Measurements from ENCODE around the gene MYO1D. TPM values are rescaled to one million over a fixed set of nuclear protein-coding genes. Genes with fewer than 3 reads are reported as not detected.
"Not testable (repeated sequence)": the region's sequence is repeated elsewhere in the genome, so short reads cannot be mapped to it uniquely, and the experiment has no call there.

The MYO1D gene
- polyA plus RNA-seq, 1 donor: 66.8 TPM

- WGBS (ENCODE audit: insufficient coverage, low lambda C conversion rate): no CpG with 5 or more reads among the region's 82 CpGs
- H3K27me3 ChIP-seq (ENCODE audit: control insufficient read depth, insufficient read depth, low read length); H3K4me1 ChIP-seq (ENCODE audit: control insufficient read depth, insufficient read depth, low read length); H3K9me3 ChIP-seq (ENCODE audit: control insufficient read depth, low read depth, low read length); H3K36me3 ChIP-seq (ENCODE audit: control insufficient read depth, insufficient read depth, low read length): not testable (repeated sequence)
- Histone ChIP-seq H3K27ac (ENCODE audit: low read length) (peak overlapping the region; percentile 49), H3K4me3 (ENCODE audit: low read length) (peak overlapping the region; percentile 19)
- peak in 1 of 2 donors; percentile 49 for DNase-seq
Observed at GRCh38 chr17:32821987-32822934, 54.7 kb downstream of the MYO1D start.

- no peak for DNase-seq
- no peaks in the 10 kb centered on the region for H3K4me1 ChIP-seq (ENCODE audit: control insufficient read depth, insufficient read depth, low read length)
- no peaks in the 10 kb centered on the region for H3K9me3 ChIP-seq (ENCODE audit: control insufficient read depth, low read depth, low read length)
- 67% methylated on average over 1 of the region's 2 CpGs for WGBS (ENCODE audit: insufficient coverage, low lambda C conversion rate)
- H3K36me3 ChIP-seq (ENCODE audit: control insufficient read depth, insufficient read depth, low read length): no peaks in the 10 kb centered on the region
- no peak overlapping the region for H3K27ac ChIP-seq (ENCODE audit: low read length)
- H3K4me3 ChIP-seq (ENCODE audit: low read length): no peak overlapping the region
- no peaks in the 10 kb centered on the region for H3K27me3 ChIP-seq (ENCODE audit: control insufficient read depth, insufficient read depth, low read length)
Observed at GRCh38 chr17:32820440-32820839, 56.5 kb downstream of the MYO1D start.

- no peaks in the 10 kb centered on the region for H3K36me3 ChIP-seq (ENCODE audit: control insufficient read depth, insufficient read depth, low read length)
- H3K27ac ChIP-seq (ENCODE audit: low read length): no peak overlapping the region
- H3K9me3 ChIP-seq (ENCODE audit: control insufficient read depth, low read depth, low read length): no peaks in the 10 kb centered on the region
- no CpG with 5 or more reads among the region's 2 CpGs for WGBS (ENCODE audit: insufficient coverage, low lambda C conversion rate)
- no peaks in the 10 kb centered on the region for H3K27me3 ChIP-seq (ENCODE audit: control insufficient read depth, insufficient read depth, low read length)
- H3K4me3 ChIP-seq (ENCODE audit: low read length): no peak overlapping the region
- H3K4me1 ChIP-seq (ENCODE audit: control insufficient read depth, insufficient read depth, low read length): no peaks in the 10 kb centered on the region
- DNase-seq: no peak
Observed at GRCh38 chr17:32819787-32820186, 57.1 kb downstream of the MYO1D start.

- H3K27me3 ChIP-seq (ENCODE audit: control insufficient read depth, insufficient read depth, low read length): no peaks in the 10 kb centered on the region
- H3K9me3 ChIP-seq (ENCODE audit: control insufficient read depth, low read depth, low read length): no peaks in the 10 kb centered on the region
- WGBS (ENCODE audit: insufficient coverage, low lambda C conversion rate): 80% methylated on average over 1 of the region's 4 CpGs
- no peaks in the 10 kb centered on the region for H3K4me1 ChIP-seq (ENCODE audit: control insufficient read depth, insufficient read depth, low read length)
- H3K36me3 ChIP-seq (ENCODE audit: control insufficient read depth, insufficient read depth, low read length): no peaks in the 10 kb centered on the region
- H3K27ac ChIP-seq (ENCODE audit: low read length): no peak overlapping the region
- no peak for DNase-seq
- H3K4me3 ChIP-seq (ENCODE audit: low read length): no peak overlapping the region
Observed at GRCh38 chr17:32819035-32819434, 57.9 kb downstream of the MYO1D start.

- Histone ChIP-seq H3K9me3 (ENCODE audit: control insufficient read depth, low read depth, low read length) (no peaks in the 10 kb centered on the region), H3K36me3 (ENCODE audit: control insufficient read depth, insufficient read depth, low read length) (no peaks in the 10 kb centered on the region), H3K27ac (ENCODE audit: low read length) (no peak overlapping the region), H3K4me1 (ENCODE audit: control insufficient read depth, insufficient read depth, low read length) (no peaks in the 10 kb centered on the region), H3K27me3 (ENCODE audit: control insufficient read depth, insufficient read depth, low read length) (no peaks in the 10 kb centered on the region), H3K4me3 (ENCODE audit: low read length) (no peak overlapping the region)
- no peak for DNase-seq
- WGBS (ENCODE audit: insufficient coverage, low lambda C conversion rate): 80% methylated on average over 1 of the region's 3 CpGs
Observed at GRCh38 chr17:32815460-32815859, 61.5 kb downstream of the MYO1D start.

- no peaks in the 10 kb centered on the region for H3K36me3 ChIP-seq (ENCODE audit: control insufficient read depth, insufficient read depth, low read length)
- H3K27me3 ChIP-seq (ENCODE audit: control insufficient read depth, insufficient read depth, low read length): no peaks in the 10 kb centered on the region
- H3K27ac ChIP-seq (ENCODE audit: low read length): no peak overlapping the region
- no peaks in the 10 kb centered on the region for H3K9me3 ChIP-seq (ENCODE audit: control insufficient read depth, low read depth, low read length)
- DNase-seq: no peak
- no peaks in the 10 kb centered on the region for H3K4me1 ChIP-seq (ENCODE audit: control insufficient read depth, insufficient read depth, low read length)
- H3K4me3 ChIP-seq (ENCODE audit: low read length): no peak overlapping the region
- 100% methylated on average over 1 of the region's 7 CpGs for WGBS (ENCODE audit: insufficient coverage, low lambda C conversion rate)
Observed at GRCh38 chr17:32814836-32815235, 62.1 kb downstream of the MYO1D start.

GRCh38 chr17:32813021-32813420 is 63.9 kb downstream of the MYO1D start:
- Histone ChIP-seq H3K9me3 (ENCODE audit: control insufficient read depth, low read depth, low read length) (no peaks in the 10 kb centered on the region), H3K4me3 (ENCODE audit: low read length) (no peak overlapping the region), H3K36me3 (ENCODE audit: control insufficient read depth, insufficient read depth, low read length) (no peaks in the 10 kb centered on the region), H3K27ac (ENCODE audit: low read length) (no peak overlapping the region), H3K4me1 (ENCODE audit: control insufficient read depth, insufficient read depth, low read length) (no peaks in the 10 kb centered on the region), H3K27me3 (ENCODE audit: control insufficient read depth, insufficient read depth, low read length) (no peaks in the 10 kb centered on the region)
- no peak for DNase-seq
- WGBS (ENCODE audit: insufficient coverage, low lambda C conversion rate): 100% methylated on average over 2 of the region's 3 CpGs

- Histone ChIP-seq H3K27ac (ENCODE audit: low read length) (no peak overlapping the region), H3K4me3 (ENCODE audit: low read length) (no peak overlapping the region), H3K9me3 (ENCODE audit: control insufficient read depth, low read depth, low read length) (no peaks in the 10 kb centered on the region), H3K27me3 (ENCODE audit: control insufficient read depth, insufficient read depth, low read length) (no peaks in the 10 kb centered on the region), H3K4me1 (ENCODE audit: control insufficient read depth, insufficient read depth, low read length) (no peaks in the 10 kb centered on the region), H3K36me3 (ENCODE audit: control insufficient read depth, insufficient read depth, low read length) (no peaks in the 10 kb centered on the region)
- no peak for DNase-seq
- 96% methylated on average over 2 of the region's 5 CpGs for WGBS (ENCODE audit: insufficient coverage, low lambda C conversion rate)
Observed at GRCh38 chr17:32810690-32811089, 66.2 kb downstream of the MYO1D start.

- Histone ChIP-seq H3K27me3 (ENCODE audit: control insufficient read depth, insufficient read depth, low read length) (no peaks in the 10 kb centered on the region), H3K4me1 (ENCODE audit: control insufficient read depth, insufficient read depth, low read length) (no peaks in the 10 kb centered on the region), H3K9me3 (ENCODE audit: control insufficient read depth, low read depth, low read length) (no peaks in the 10 kb centered on the region), H3K27ac (ENCODE audit: low read length) (no peak overlapping the region), H3K4me3 (ENCODE audit: low read length) (no peak overlapping the region), H3K36me3 (ENCODE audit: control insufficient read depth, insufficient read depth, low read length) (no peaks in the 10 kb centered on the region)
- no peak for DNase-seq
- no CpG with 5 or more reads among the region's 3 CpGs for WGBS (ENCODE audit: insufficient coverage, low lambda C conversion rate)
Observed at GRCh38 chr17:32807577-32807976, 69.3 kb downstream of the MYO1D start.

- no peaks in the 10 kb centered on the region for H3K4me1 ChIP-seq (ENCODE audit: control insufficient read depth, insufficient read depth, low read length)
- WGBS (ENCODE audit: insufficient coverage, low lambda C conversion rate): no CpG with 5 or more reads among the region's 2 CpGs
Observed at GRCh38 chr17:32806646-32807045, 70.3 kb downstream of the MYO1D start.

More at GRCh38 chr17:32806646-32807045, 70.3 kb downstream of the MYO1D start:
- DNase-seq: no peak
- Histone ChIP-seq H3K27ac (ENCODE audit: low read length) (no peak overlapping the region), H3K36me3 (ENCODE audit: control insufficient read depth, insufficient read depth, low read length) (no peaks in the 10 kb centered on the region), H3K27me3 (ENCODE audit: control insufficient read depth, insufficient read depth, low read length) (no peaks in the 10 kb centered on the region), H3K9me3 (ENCODE audit: control insufficient read depth, low read depth, low read length) (no peaks in the 10 kb centered on the region), H3K4me3 (ENCODE audit: low read length) (no peak overlapping the region)

All from large intestine (tissue), 3 donors.